ENCODE measurements around the gene TIAM2. TPM values are rescaled to one million over a fixed set of nuclear protein-coding genes. Genes with fewer than 3 reads are reported as not detected.

TIAM2 gene
- total RNA-seq, 1 experiment from 2014 or later, result 3.8 TPM

DNA sequence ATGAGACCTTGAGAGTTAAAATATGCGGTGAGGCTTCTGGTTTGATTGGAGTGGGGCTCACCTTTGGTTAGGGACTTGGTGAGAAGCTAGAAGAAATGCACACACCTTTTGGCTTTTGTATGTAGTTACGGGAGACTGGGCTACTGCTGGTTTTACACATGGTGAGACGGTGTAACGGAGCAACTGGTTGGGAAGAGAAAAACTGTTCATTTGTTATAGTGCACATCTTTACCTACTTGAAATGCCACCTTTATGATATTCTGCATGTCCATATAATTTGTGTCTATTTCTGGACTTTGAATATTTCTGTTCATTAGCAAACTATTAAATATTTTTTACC, 31.6 kb downstream of the TIAM2 start:
- Histone ChIP-seq H3K27me3 (replicated peaks; ENCODE audit: control insufficient read depth, insufficient read depth, low read length) (no peaks in the 10 kb centered on the region), H3K4me1 (no peaks in the 10 kb centered on the region), H3K4me3 (ENCODE audit: low read depth, low read length) (no peak overlapping the region), H3K9me3 (no peaks in the 10 kb centered on the region), H3K36me3 (ENCODE audit: control insufficient read depth, insufficient read depth, low read length) (no peaks in the 10 kb centered on the region)
- Mint-ChIP-seq H3K4me1 (ENCODE audit: low read depth, unreplicated experiment) (no peaks in the 10 kb centered on the region), H3K27ac (ENCODE audit: unreplicated experiment) (no peak overlapping the region), H3K9me3 (ENCODE audit: unreplicated experiment) (no peaks in the 10 kb centered on the region), H3K27me3 (ENCODE audit: insufficient read depth, unreplicated experiment) (no peaks in the 10 kb centered on the region), H3K4me3 (ENCODE audit: unreplicated experiment) (no peak overlapping the region), H3K36me3 (ENCODE audit: insufficient read depth, unreplicated experiment) (no peaks in the 10 kb centered on the region)
- TF ChIP-seq, protein P1, sequence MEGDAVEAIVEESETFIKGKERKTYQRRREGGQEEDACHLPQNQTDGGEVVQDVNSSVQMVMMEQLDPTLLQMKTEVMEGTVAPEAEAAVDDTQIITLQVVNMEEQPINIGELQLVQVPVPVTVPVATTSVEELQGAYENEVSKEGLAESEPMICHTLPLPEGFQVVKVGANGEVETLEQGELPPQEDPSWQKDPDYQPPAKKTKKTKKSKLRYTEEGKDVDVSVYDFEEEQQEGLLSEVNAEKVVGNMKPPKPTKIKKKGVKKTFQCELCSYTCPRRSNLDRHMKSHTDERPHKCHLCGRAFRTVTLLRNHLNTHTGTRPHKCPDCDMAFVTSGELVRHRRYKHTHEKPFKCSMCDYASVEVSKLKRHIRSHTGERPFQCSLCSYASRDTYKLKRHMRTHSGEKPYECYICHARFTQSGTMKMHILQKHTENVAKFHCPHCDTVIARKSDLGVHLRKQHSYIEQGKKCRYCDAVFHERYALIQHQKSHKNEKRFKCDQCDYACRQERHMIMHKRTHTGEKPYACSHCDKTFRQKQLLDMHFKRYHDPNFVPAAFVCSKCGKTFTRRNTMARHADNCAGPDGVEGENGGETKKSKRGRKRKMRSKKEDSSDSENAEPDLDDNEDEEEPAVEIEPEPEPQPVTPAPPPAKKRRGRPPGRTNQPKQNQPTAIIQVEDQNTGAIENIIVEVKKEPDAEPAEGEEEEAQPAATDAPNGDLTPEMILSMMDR (IDR thresholded peaks at IDR 0.05; ENCODE audit: insufficient read depth in 1 of 2, low read depth in 1 of 2, low read length in 1 of 2, severe bottlenecking in 1 of 2, unreplicated experiment in 1 of 2), result no peak
- CTCF ChIA-PET, result no interaction called here
- intact Hi-C loops (cut with micrococcal nuclease; ENCODE audit: unreplicated experiment), result no loop called here
- POLR2A ChIA-PET, result no interaction called here
- no peak for DNase-seq
- BruUV-seq (replicated peaks), result no TSS peak

DNA sequence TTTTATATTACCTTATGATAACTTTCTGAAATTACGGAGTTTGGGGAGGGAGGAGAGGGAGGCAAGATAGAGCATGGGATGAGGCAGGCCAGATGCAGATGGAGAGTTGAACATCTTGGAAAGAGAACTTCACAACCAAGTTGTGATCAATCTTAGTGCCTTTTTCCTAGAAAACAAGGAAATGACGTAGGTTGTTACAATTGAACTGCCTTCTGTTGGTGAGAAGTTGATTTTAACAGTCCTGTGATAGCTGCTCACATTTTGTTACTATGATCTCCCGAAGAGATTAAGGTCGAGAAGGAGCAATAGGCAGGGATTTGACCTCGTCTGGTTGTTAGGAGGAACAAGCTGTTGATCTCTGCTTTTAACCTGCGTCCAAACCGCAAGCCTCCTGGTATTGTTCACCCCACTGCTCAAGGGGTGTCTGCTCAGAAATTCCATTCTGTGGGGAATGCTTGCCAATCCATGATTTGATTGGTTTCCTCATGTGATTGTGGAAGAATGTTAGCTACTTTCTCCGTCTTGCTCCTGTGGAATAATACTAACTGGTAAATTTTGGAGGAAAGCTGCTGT, 35.1 kb downstream of the TIAM2 start:
- DNase-seq, result no peak
- H3K4me3 Mint-ChIP-seq (ENCODE audit: unreplicated experiment), result no peak overlapping the region
- ChIA-PET CTCF (no interaction called here), POLR2A (no interaction called here)
- no peaks in the 10 kb centered on the region for H3K36me3 ChIP-seq (ENCODE audit: control insufficient read depth, insufficient read depth, low read length)
- no peak overlapping the region for H3K27ac Mint-ChIP-seq (ENCODE audit: unreplicated experiment)
- no peak overlapping the region for H3K4me3 ChIP-seq (ENCODE audit: low read depth, low read length)
- H3K27me3 ChIP-seq (replicated peaks; ENCODE audit: control insufficient read depth, insufficient read depth, low read length), result no peaks in the 10 kb centered on the region
- intact Hi-C loops (cut with micrococcal nuclease; ENCODE audit: unreplicated experiment), result no loop called here
- BruUV-seq (replicated peaks), result no TSS peak
- no peaks in the 10 kb centered on the region for H3K9me3 ChIP-seq
- no peaks in the 10 kb centered on the region for H3K36me3 Mint-ChIP-seq (ENCODE audit: insufficient read depth, unreplicated experiment)
- H3K27me3 Mint-ChIP-seq (ENCODE audit: insufficient read depth, unreplicated experiment), result no peaks in the 10 kb centered on the region
- peaks cover 8% of the 10 kb centered on the region for H3K9me3 Mint-ChIP-seq (ENCODE audit: unreplicated experiment)
- H3K4me1 Mint-ChIP-seq (ENCODE audit: low read depth, unreplicated experiment), result no peaks in the 10 kb centered on the region
- H3K4me1 ChIP-seq, result no peaks in the 10 kb centered on the region
- TF ChIP-seq, protein P1 (IDR thresholded peaks at IDR 0.05; ENCODE audit: insufficient read depth in 1 of 2, low read depth in 1 of 2, low read length in 1 of 2, severe bottlenecking in 1 of 2, unreplicated experiment in 1 of 2), result no peak

DNA sequence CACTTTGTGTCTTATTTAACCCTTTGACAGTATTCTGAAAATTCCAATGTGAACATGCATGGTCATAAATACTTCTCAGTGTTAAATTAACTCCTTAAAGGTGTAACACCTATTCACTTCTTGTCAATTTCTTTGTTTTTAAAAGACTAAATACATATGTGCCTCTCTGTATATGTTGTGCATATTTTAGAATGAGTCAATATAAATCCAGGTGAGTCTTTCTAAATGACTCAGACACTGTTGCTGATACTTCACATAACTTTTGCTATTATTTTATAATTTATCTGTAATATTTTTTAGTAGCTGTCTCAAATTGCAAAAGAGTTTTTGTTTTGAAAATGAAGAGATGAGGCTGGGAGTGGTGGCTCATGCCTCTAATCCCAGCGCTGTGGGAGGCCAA, 36.0 kb downstream of the TIAM2 start:
- Mint-ChIP-seq H3K27ac (ENCODE audit: unreplicated experiment) (no peak overlapping the region), H3K9me3 (ENCODE audit: unreplicated experiment) (peaks cover 8% of the 10 kb centered on the region), H3K4me1 (ENCODE audit: low read depth, unreplicated experiment) (no peaks in the 10 kb centered on the region), H3K36me3 (ENCODE audit: insufficient read depth, unreplicated experiment) (no peaks in the 10 kb centered on the region), H3K4me3 (ENCODE audit: unreplicated experiment) (no peak overlapping the region), H3K27me3 (ENCODE audit: insufficient read depth, unreplicated experiment) (no peaks in the 10 kb centered on the region)
- Histone ChIP-seq H3K9me3 (no peaks in the 10 kb centered on the region), H3K27me3 (replicated peaks; ENCODE audit: control insufficient read depth, insufficient read depth, low read length) (no peaks in the 10 kb centered on the region), H3K4me1 (no peaks in the 10 kb centered on the region), H3K4me3 (ENCODE audit: low read depth, low read length) (no peak overlapping the region), H3K36me3 (ENCODE audit: control insufficient read depth, insufficient read depth, low read length) (no peaks in the 10 kb centered on the region)
- ChIA-PET POLR2A (no interaction called here), CTCF (no interaction called here)
- BruUV-seq (replicated peaks), result no TSS peak
- TF ChIP-seq, protein P1 (IDR thresholded peaks at IDR 0.05; ENCODE audit: insufficient read depth in 1 of 2, low read depth in 1 of 2, low read length in 1 of 2, severe bottlenecking in 1 of 2, unreplicated experiment in 1 of 2), result no peak
- intact Hi-C loops (cut with micrococcal nuclease; ENCODE audit: unreplicated experiment), result no loop called here
- no peak for DNase-seq

Measured in Caco-2 (cell line).